ENCODE results near the gene OPA3.

Gene OPA3

GRCh38 chr19:45477713-45478453 lies 106.7 kb downstream of the OPA3 start:
- DNase-seq (ENCODE audit: low spot score) = no peak
